T follicular helper cell (primary cell): ENCODE results near the gene JAM3.

Experiments
- DNase-seq: peaks from one replicate; pipeline ENCODE4 v3.0.0-alpha.2; 2020; ENCODE audit warnings: low read depth

The JAM3 gene

GRCh38 chr11:134039726-134040385 is 29.0 kb upstream of the JAM3 start:
- no peak for DNase-seq

- no peak for DNase-seq
Observed at GRCh38 chr11:134040386-134041302, 28.2 kb upstream of the JAM3 start.

- DNase-seq, result no peak
Observed at GRCh38 chr11:134041349-134041748, 27.5 kb upstream of the JAM3 start.

GRCh38 chr11:134041791-134042696 is 26.8 kb upstream of the JAM3 start:
- no peak for DNase-seq

- no peak for DNase-seq
Observed at GRCh38 chr11:134043821-134044420, 25.0 kb upstream of the JAM3 start.

- no peak for DNase-seq
Observed at GRCh38 chr11:134044514-134045284, 24.2 kb upstream of the JAM3 start.

GRCh38 chr11:134045799-134046635 is 22.9 kb upstream of the JAM3 start:
- no peak for DNase-seq

- DNase-seq, result no peak
Observed at GRCh38 chr11:134046681-134047449, 22.0 kb upstream of the JAM3 start.

- no peak for DNase-seq
Observed at GRCh38 chr11:134047586-134047999, 21.3 kb upstream of the JAM3 start.

- DNase-seq, result no peak
Observed at GRCh38 chr11:134048028-134048427, 20.8 kb upstream of the JAM3 start.

- no peak for DNase-seq
Observed at GRCh38 chr11:134049303-134049702, 19.6 kb upstream of the JAM3 start.

GRCh38 chr11:134050541-134051383 is 18.1 kb upstream of the JAM3 start:
- DNase-seq, result peak; percentile 59

- no peak for DNase-seq
Observed at GRCh38 chr11:134052395-134052987, 16.4 kb upstream of the JAM3 start.

GRCh38 chr11:134052988-134053945 is 15.6 kb upstream of the JAM3 start:
- DNase-seq, result no peak

GRCh38 chr11:134055029-134055428 is 13.8 kb upstream of the JAM3 start:
- DNase-seq, result no peak

- DNase-seq, result no peak
Observed at GRCh38 chr11:134060316-134060715, 8.6 kb upstream of the JAM3 start.
